SU-DHL-6 (cell line): Measurements from ENCODE around the gene INMT.

ENCODE experiments used
- H2AFZ ChIP-seq: fragments of 200-600 bp; sonication (generic); 2 replicates; pipeline ENCODE4 v1.6.1; 2014; ENCODE audit warnings: low read depth, mild to moderate bottlenecking, moderate library complexity, mixed read lengths, antibody characterized with exemption, low read length; ENCODE audit not compliant: severe bottlenecking
- H3F3A ChIP-seq: fragments of 200-600 bp; shearing (Covaris generic); 2 replicates; pipeline ENCODE4 v1.6.0; 2016; ENCODE audit warnings: antibody characterized with exemption, mild to moderate bottlenecking; ENCODE audit not compliant: insufficient read depth
- H3K27ac ChIP-seq: fragments of 200-600 bp; sonication (generic); 2 replicates; pipeline ENCODE4 v1.5.1; 2016; ENCODE audit warnings: low read depth, mild to moderate bottlenecking, low read length, moderate library complexity, mixed read lengths
- H3K27me3 ChIP-seq: fragments of 200-600 bp; sonication (generic), shearing (Covaris generic); 2 replicates; pipeline ENCODE4 v1.6.0; 2014; ENCODE audit warnings: mild to moderate bottlenecking, low read length
- H3K36me3 ChIP-seq: fragments of 200-600 bp; sonication (generic); 2 replicates; pipeline ENCODE4 v1.6.1; 2014; ENCODE audit warnings: mild to moderate bottlenecking, low read length, mixed read lengths
- H3K4me2 ChIP-seq: fragments of 300-600, 200-600 bp; shearing (Covaris generic), sonication (generic); 2 replicates; pipeline ENCODE4 v1.6.0; 2014; ENCODE audit warnings: low read length, low read depth, mild to moderate bottlenecking; ENCODE audit not compliant: poor library complexity, severe bottlenecking
- H3K4me3 ChIP-seq: fragments of 200-600 bp; sonication (generic); 2 replicates; pipeline ENCODE4 v1.5.1; 2014; ENCODE audit warnings: antibody characterized with exemption, low read length, mild to moderate bottlenecking, mixed read lengths; ENCODE audit not compliant: insufficient read depth, poor library complexity, severe bottlenecking
- H3K79me2 ChIP-seq: fragments of 200-600 bp; sonication (generic); 2 replicates; pipeline ENCODE4 v1.6.1; 2014; ENCODE audit warnings: mild to moderate bottlenecking, low read length, moderate library complexity; ENCODE audit not compliant: insufficient read depth
- H3K9ac ChIP-seq: fragments of 200-600 bp; sonication (generic); 2 replicates; pipeline ENCODE4 v1.7.0; 2014; ENCODE audit warnings: mild to moderate bottlenecking, low read length
- H3K9me2 ChIP-seq: fragments of 200-600 bp; sonication (generic); replicated peaks from 2 replicates; pipeline ENCODE4 v1.6.1; 2014; ENCODE audit warnings: low read length; ENCODE audit not compliant: insufficient read depth
- H3K9me3 ChIP-seq: fragments of 200-600 bp; sonication (generic); 2 replicates; pipeline ENCODE4 v1.6.1; 2014; ENCODE audit warnings: low read length, mixed read lengths; ENCODE audit not compliant: insufficient read depth
- H4K20me1 ChIP-seq: fragments of 200-600 bp; sonication (generic); 2 replicates; pipeline ENCODE4 v1.6.1; 2014; ENCODE audit warnings: low read depth, mild to moderate bottlenecking, antibody characterized with exemption, low read length, moderate library complexity, mixed read lengths
- CTCF ChIP-seq: fragments of 200-600 bp; sonication (generic); IDR thresholded peaks from one replicate; pipeline ENCODE4 v1.5.1; 2017; ENCODE audit warnings: antibody characterized with exemption, mild to moderate bottlenecking, low read length, moderate library complexity; ENCODE audit not compliant: insufficient read depth, poor library complexity, severe bottlenecking
- EZH2phosphoT487 ChIP-seq: fragments of 200-600 bp; sonication (generic), shearing (Covaris generic); conservative IDR thresholded peaks from 2 replicates; pipeline ENCODE4 v1.6.1; 2018; ENCODE audit warnings: mild to moderate bottlenecking, antibody characterized with exemption, low read length, moderate library complexity, mixed read lengths

The INMT gene

DNA sequence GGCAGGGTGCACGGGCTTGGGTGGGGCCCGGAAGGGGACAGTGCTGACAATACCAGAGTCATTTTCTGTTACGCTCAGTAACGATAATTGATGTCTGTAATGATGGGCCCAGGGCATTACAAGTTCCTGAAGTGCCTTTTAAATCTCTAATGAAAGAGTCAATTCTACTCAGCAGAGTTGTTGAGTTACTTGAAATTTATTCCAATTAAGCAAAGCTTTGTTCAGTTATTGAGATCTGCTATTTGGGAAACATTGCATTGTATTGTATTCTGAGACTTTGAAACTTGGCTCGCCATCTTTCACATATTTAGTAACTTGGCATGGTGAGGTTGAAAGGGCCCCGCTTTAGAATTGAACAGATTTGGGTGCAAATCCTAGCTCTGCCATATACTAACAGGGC lies 54.0 kb downstream of the INMT start:
- Histone ChIP-seq H4K20me1 (no peaks in the 10 kb centered on the region), H3K9me3 (no peaks in the 10 kb centered on the region), H3K27ac (no peak overlapping the region), H3F3A (no peaks in the 10 kb centered on the region), H3K4me3 (no peak overlapping the region), H3K4me2 (no peak overlapping the region), H3K79me2 (no peaks in the 10 kb centered on the region), H3K9ac (no peak overlapping the region), H3K27me3 (no peaks in the 10 kb centered on the region), H2AFZ (no peak overlapping the region), H3K36me3 (no peaks in the 10 kb centered on the region), H3K9me2 (no peaks in the 10 kb centered on the region)
- TF ChIP-seq EZH2phosphoT487 (no peak), CTCF (no peak)
